Subcutaneous adipose tissue (tissue), 4 donors: ENCODE measurements around the gene AGAP1. TPM values are rescaled to one million over a fixed set of nuclear protein-coding genes. Genes with fewer than 3 reads are reported as not detected.

Source experiments
- CTCF ChIP-seq: fragments of 450-650 bp; IDR thresholded peaks from one replicate; pipeline ENCODE4 v1.5.1; 2016; ENCODE audit warnings: low read depth, mild to moderate bottlenecking, control low read depth, antibody characterized with exemption, moderate library complexity
- total RNA-seq, 4 donors: library from RNA; depleted of rRNA; stranded (reverse); fragments of >200 nt; gene quantifications; one replicate each; pipeline ENCODE4 v1.1.0, GENCODE V29; 2016

Gene AGAP1
- total RNA-seq, 4 donors from 2014 or later: 13.6 to 26.3 (median 23.6) TPM

GRCh38 chr2:236164201-236164924 lies 670.5 kb downstream of the AGAP1 start:
- no peak for TF ChIP-seq CTCF

- TF ChIP-seq CTCF: no peak
These were observed 671.3 kb downstream of the AGAP1 start for GRCh38 chr2:236164925-236165841.

GRCh38 chr2:236165842-236166795 lies 672.3 kb downstream of the AGAP1 start:
- TF ChIP-seq CTCF: no peak

GRCh38 chr2:236166796-236167296 lies 673.0 kb downstream of the AGAP1 start:
- TF ChIP-seq CTCF: no peak

GRCh38 chr2:236167297-236168109 lies 673.7 kb downstream of the AGAP1 start:
- TF ChIP-seq CTCF: no peak
